RCC 7860 (cell line): ENCODE results near the gene TAF4.
"Not testable (repeated sequence)": the region's sequence is repeated elsewhere in the genome, so short reads cannot be mapped to it uniquely, and the experiment has no call there.

Experiments
- DNase-seq: peaks from one replicate; pipeline ENCODE4 v3.0.0-alpha.2; 2015; ENCODE audit warnings: low spot score
- FAIRE-seq: peaks from 2 replicates; lab custom pipeline; 2012; peaks lifted over from hg19 to GRCh38; lab: Jason Lieb, UNC

TAF4 gene

GRCh38 chr20:62007127-62007647, 58.5 kb downstream of the TAF4 start:
- no peak for DNase-seq
- no peak for FAIRE-seq

- no peak for DNase-seq
- FAIRE-seq: no peak
Observed at GRCh38 chr20:62006482-62006881, 59.2 kb downstream of the TAF4 start.

- FAIRE-seq: no peak
- DNase-seq: no peak
Observed at GRCh38 chr20:62004614-62005013, 61.1 kb downstream of the TAF4 start.

GRCh38 chr20:62003567-62004405, 61.9 kb downstream of the TAF4 start:
- DNase-seq (no peak), FAIRE-seq (no peak)

GRCh38 chr20:62002882-62003480, 62.7 kb downstream of the TAF4 start:
- FAIRE-seq (no peak), DNase-seq (no peak)

DNA sequence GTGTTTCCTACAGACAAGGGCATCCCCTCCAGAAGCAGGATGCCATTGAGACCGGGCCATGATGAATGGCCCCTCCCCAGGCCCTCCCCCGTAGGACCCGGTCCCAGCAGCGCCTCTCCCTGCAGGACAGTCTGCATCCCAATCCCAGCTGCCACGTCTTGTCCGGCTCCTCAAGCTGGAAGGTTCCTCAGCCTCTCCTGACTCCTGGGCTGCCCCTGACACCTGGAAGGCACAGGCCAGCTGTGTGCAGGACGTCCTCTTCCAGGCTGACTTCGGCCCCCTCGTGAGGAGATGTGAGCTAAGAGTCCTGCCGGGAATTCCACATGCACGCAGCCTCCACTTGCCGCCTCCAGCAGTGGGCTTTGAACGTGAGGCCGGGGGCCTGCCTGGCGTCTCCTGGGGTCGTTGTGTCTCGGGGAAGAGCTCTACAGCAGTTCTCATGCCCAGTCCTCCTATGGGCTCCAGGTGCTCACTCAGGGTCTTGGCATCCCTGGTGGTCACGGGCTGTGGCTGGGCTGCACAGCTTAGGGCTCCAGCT, 64.4 kb downstream of the TAF4 start:
- DNase-seq (no peak), FAIRE-seq (no peak)

GRCh38 chr20:61998343-61999121, 67.1 kb downstream of the TAF4 start:
- FAIRE-seq: no peak
- DNase-seq: no peak

DNA sequence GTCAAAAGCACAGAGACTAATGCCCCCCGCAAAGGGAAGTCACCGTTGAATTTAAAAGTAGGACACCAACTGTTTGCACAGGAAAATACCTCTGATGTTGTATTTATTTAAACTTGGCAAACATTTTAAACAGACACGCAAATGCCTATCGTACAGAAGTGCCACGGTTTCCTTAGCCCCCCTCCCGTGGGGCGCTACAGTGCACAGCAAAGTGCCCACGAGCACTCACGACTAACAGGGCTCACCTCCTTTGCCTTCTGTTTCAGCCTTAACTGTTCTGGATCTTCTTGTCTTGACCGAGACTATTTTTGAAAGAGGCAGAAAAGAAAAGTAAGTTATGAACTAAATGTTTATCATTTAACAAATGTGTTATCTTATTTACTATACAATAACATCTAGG, 67.8 kb downstream of the TAF4 start:
- DNase-seq: no peak
- FAIRE-seq: no peak

GRCh38 chr20:61997372-61997771, 68.3 kb downstream of the TAF4 start:
- no peak for DNase-seq
- no peak for FAIRE-seq

- DNase-seq: no peak
- no peak for FAIRE-seq
Observed at GRCh38 chr20:61994546-61994945, 71.1 kb downstream of the TAF4 start.

DNA sequence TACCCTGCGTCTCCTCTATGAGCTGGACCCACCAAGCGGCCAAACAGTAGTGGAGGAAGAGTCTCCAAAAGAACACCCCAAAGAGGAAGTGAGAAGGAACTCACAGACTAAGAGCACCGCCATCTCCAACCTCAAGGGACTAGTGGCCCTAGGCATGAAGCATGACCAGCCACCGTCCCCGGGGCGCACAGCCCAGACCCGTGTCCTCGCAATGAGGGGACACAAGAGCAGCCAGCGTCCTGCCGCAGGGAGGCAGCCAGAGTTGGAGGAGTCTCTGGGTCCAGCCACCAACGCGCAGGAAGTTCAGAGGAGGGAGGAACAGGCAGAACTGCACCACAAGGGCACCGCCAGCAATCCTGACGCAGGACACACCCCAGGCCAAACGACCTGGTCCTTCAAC, 72.6 kb downstream of the TAF4 start:
- DNase-seq (no peak), FAIRE-seq (no peak)

DNA sequence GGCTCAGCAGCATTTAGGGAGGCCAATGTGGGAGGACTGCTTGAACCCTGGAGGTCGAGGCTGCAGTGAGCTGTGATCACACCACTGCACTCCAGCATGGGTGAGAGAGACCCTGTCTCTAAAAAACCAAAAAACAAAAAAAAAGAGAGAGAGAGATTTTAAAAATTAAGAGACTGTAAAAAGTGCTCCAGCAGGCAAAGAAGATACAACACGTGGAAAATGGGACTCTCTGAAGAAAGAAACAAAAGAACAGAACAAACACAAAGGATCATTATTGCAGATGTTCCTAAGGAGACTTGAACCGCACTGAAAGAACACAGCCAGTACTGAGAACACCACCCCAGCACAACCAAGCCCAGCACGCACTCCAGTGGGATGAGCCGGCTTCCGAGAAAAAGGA, 74.2 kb downstream of the TAF4 start:
- no peak for DNase-seq
- FAIRE-seq: no peak

GRCh38 chr20:61990484-61990883, 75.2 kb downstream of the TAF4 start:
- DNase-seq: no peak
- FAIRE-seq: no peak

- no peak for FAIRE-seq
Observed at GRCh38 chr20:61989741-61990140, 75.9 kb downstream of the TAF4 start.

GRCh38 chr20:61988665-61989064, 77.0 kb downstream of the TAF4 start:
- no peak for FAIRE-seq
- no peak for DNase-seq

More at GRCh38 chr20:61989741-61990140, 75.9 kb downstream of the TAF4 start:
- DNase-seq: no peak

DNA sequence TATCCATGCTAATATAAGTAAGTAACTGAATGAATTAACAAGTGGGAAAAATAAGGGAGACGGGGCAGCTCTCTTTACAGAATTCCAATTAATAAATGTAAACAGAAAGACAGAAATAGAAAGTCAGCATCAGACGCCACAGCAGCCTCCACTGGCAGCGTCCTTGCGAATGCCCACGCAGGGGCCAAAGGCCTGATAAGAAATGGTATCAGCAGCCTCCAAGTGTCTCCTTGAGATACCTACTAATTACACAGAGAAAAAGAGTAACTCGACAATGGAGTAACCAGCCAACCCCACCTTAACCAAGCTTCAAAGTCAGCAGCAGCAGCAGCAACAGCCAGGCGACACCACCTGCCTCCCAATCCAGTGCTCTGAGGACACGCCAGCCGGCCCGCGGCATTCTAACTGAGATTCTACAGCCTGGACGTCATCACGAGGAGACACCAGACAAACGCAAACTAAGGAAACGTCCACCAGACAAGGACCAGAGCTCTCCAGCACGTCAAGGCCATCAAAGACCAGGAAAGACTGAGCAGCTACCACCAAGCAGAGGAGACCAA, 78.8 kb downstream of the TAF4 start:
- no peak for FAIRE-seq
- no peak for DNase-seq

DNA sequence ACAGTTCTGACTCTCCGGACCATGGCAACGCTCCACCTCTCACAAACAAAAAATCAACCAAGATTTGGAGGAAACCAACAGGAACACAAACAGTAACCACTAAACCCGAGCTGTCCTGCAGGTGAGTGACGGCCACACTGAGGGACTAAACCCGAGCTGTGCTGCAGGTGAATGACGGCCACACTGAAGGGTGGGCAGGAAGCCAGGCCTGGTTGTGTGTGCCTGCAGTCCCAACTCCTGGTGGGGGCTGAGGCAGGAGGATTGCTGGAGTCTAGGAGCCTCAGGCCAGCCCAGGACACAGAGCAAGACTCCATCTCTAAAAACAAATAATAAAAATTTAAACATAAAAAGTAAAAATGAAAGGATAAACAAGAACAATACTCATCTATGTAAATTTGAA, 80.6 kb downstream of the TAF4 start:
- DNase-seq (no peak), FAIRE-seq (no peak)

GRCh38 chr20:61984431-61984830, 81.2 kb downstream of the TAF4 start:
- not testable (repeated sequence) for FAIRE-seq

GRCh38 chr20:61983965-61984364, 81.7 kb downstream of the TAF4 start:
- no peak for FAIRE-seq
- no peak for DNase-seq

More at GRCh38 chr20:61984431-61984830, 81.2 kb downstream of the TAF4 start:
- not testable (repeated sequence) for DNase-seq

DNA sequence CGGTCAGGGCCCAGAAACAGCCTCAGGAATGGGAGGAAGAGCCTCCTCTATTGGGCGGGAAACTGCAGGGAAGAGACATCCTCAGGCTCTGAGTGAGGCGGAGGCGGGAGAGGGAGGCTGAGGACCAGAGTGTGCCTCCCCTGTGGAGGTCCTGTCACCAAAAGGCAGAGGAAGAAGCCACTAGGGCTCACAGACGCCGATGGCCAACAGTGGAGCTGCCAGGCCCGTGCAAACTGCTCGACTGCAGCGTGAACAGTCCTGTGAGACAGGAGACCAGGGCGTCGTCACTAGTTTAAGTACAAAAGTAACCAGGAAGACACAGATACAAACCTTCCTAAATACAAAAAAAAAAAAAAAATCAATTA, 82.7 kb downstream of the TAF4 start:
- FAIRE-seq: no peak
- DNase-seq: no peak
